Neutrophil (primary cell): Measurements from ENCODE around the gene SLC25A48.

Experiments
- H3K27ac ChIP-seq: fragments of 200-600 bp; sonication (generic); 2 replicates; pipeline ENCODE4 v1.5.1; 2016; ENCODE audit warnings: mild to moderate bottlenecking, moderate library complexity
- H3K27me3 ChIP-seq: fragments of 200-600 bp; sonication (generic); 2 replicates; pipeline ENCODE4 v1.6.0; 2016; ENCODE audit warnings: mild to moderate bottlenecking
- H3K36me3 ChIP-seq: fragments of 200-600 bp; sonication (generic); 2 replicates; pipeline ENCODE4 v1.5.1; 2017
- H3K4me1 ChIP-seq, 2 experiments: fragments of 200-600 bp in 1 of 2; sonication (generic) in 1 of 2; 1 replicate in 1 of 2; 2 replicates in 1 of 2; pipeline versions ENCODE4 v1.5.1 to v1.6.1; 2013 to 2016; ENCODE audit warnings: low read depth in 1 of 2, low read length in 1 of 2, mild to moderate bottlenecking in 1 of 2, moderate library complexity in 1 of 2; ENCODE audit not compliant: control insufficient read depth in 1 of 2, insufficient read depth in 1 of 2
- H3K4me3 ChIP-seq, 2 experiments: fragments of 200-600 bp in 1 of 2; sonication (generic) in 1 of 2; 1 replicate in 1 of 2; 2 replicates in 1 of 2; pipeline ENCODE4 v1.5.1; 2013 to 2016; ENCODE audit warnings: low read depth in 1 of 2, low read length in 1 of 2, mild to moderate bottlenecking in 1 of 2, moderate library complexity in 1 of 2
- H3K9me3 ChIP-seq: fragments of 200-600 bp; sonication (generic); 2 replicates; pipeline ENCODE4 v1.5.1; 2016
- TF ChIP-seq, protein P1 (sequence below): fragments of 200-600 bp; sonication (generic); IDR thresholded peaks from 2 replicates; pipeline ENCODE4 v1.5.1; 2016; ENCODE audit warnings: antibody characterized with exemption

SLC25A48 gene

DNA sequence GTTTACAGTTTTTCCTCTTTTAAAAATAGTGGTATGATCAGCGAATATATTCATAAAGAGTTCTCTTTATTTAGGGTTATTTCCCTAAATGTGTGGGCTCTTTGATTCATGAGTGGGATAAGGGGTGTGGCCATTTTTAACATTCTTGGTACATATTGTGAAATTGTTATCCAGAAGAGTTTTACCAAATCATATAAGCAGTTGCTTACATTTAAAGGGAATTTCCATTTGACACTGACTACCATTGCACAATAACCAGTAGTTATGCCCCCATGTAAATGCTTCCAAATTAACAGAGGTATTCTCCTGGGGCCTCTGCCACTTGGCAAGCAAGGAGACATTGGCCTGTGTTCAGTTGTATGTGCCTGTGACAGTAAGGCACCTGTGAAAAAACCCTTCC lies 27.2 kb downstream of the SLC25A48 start:
- no peak overlapping the region for H3K4me3 ChIP-seq
- no peaks in the 10 kb centered on the region for H3K9me3 ChIP-seq
- no peaks in the 10 kb centered on the region for H3K36me3 ChIP-seq
- TF ChIP-seq, protein P1, sequence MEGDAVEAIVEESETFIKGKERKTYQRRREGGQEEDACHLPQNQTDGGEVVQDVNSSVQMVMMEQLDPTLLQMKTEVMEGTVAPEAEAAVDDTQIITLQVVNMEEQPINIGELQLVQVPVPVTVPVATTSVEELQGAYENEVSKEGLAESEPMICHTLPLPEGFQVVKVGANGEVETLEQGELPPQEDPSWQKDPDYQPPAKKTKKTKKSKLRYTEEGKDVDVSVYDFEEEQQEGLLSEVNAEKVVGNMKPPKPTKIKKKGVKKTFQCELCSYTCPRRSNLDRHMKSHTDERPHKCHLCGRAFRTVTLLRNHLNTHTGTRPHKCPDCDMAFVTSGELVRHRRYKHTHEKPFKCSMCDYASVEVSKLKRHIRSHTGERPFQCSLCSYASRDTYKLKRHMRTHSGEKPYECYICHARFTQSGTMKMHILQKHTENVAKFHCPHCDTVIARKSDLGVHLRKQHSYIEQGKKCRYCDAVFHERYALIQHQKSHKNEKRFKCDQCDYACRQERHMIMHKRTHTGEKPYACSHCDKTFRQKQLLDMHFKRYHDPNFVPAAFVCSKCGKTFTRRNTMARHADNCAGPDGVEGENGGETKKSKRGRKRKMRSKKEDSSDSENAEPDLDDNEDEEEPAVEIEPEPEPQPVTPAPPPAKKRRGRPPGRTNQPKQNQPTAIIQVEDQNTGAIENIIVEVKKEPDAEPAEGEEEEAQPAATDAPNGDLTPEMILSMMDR = no peak
- H3K4me1 ChIP-seq = no peaks in the 10 kb centered on the region
- H3K27ac ChIP-seq = no peak overlapping the region
- no peaks in the 10 kb centered on the region for H3K27me3 ChIP-seq

DNA sequence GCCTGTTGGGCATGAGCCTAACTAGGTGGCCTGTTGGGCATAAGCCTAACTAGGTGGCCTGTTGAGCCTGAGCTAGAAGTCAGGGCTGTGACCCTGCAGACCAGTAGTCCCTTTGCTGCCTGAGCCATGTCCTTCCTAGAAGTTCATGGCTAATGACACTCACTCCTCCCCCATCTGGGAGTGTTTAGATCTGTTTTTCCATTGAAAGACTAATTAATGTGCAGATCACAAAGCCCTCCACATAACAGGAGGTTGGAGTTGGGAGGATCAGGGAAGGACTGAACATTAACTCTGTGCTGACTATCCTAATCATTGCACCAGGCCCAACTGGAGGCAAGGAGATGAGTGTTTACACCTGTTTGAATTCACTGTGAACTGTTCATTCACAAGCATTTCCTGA lies 27.6 kb downstream of the SLC25A48 start:
- H3K4me1 ChIP-seq = no peaks in the 10 kb centered on the region
- TF ChIP-seq, protein P1 = no peak

DNA sequence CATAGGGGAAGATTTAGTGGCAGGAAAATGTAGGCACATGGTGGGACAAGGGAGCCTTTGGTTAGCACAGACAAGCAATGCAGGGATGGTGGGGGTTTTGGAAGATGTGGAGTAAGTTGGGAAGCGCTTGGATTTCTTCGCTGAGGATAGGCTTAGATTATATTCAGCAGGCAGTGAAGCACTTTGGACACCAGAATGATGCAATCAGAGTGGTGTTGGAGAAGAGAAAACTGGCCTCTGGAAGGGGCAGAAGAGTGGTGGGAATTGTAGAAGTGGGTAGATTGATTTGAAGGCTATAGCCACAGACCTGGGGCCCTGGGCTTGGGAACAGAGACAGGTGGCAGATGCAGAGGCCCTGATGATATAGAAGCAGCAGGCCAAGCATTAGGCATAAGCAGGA lies 28.3 kb downstream of the SLC25A48 start:
- H3K36me3 ChIP-seq = no peaks in the 10 kb centered on the region
- TF ChIP-seq, protein P1 = no peak
- no peak overlapping the region for H3K4me3 ChIP-seq
- H3K4me1 ChIP-seq = no peaks in the 10 kb centered on the region
- H3K27me3 ChIP-seq = peaks cover 5% of the 10 kb centered on the region
- H3K9me3 ChIP-seq = no peaks in the 10 kb centered on the region
- no peak overlapping the region for H3K27ac ChIP-seq

More for the DNA sequence above, 27.6 kb downstream of the SLC25A48 start:
- no peak overlapping the region for H3K27ac ChIP-seq
- H3K36me3 ChIP-seq = no peaks in the 10 kb centered on the region
- no peak overlapping the region for H3K4me3 ChIP-seq
- no peaks in the 10 kb centered on the region for H3K9me3 ChIP-seq
- H3K27me3 ChIP-seq = no peaks in the 10 kb centered on the region

DNA sequence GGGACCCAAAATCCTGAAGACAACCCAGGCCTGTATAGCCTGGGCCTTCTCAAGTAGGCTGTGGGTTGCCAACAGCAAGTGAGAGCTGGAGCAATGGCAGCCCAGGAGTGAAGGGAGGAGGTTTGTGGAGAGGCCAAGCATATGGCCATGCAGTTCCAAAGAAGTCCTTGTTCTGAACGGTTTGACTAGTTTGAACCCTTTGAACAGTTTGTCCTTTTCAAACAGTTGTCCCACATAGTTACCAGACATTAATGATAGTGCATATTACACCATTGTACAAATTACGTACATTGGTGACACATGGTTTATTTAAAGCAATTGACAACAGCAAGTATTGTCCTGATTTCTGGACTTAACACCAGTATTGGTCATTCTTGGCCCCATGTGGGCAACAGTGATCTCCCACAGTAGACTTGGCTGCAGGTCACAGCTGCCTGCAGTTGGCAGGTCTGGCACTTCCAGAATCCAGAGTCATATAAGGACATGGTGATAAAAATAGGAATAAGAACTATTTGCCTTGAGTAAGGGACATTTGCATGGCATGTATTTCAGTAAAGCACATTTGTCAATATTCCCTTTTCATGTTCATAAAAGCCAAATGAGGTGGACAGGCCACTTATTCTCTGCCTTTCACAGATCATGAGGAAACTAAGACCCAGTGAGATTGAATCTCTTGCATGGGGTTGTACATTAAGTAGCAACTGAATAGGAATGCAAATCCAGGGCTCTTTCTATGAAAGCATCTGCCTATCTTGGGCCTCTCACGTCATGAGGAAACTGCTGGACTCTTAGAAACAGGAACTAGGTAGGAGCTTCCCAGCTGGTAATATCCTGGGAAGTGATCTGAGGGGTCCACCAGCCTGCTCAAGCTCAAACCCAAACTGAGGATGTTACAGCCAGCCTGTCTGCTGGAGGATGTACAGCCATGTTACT lies 30.3 kb downstream of the SLC25A48 start:
- Histone ChIP-seq H3K27me3 (peaks cover 14% of the 10 kb centered on the region), H3K4me3 (no peak overlapping the region), H3K27ac (no peak overlapping the region), H3K4me1 (no peaks in the 10 kb centered on the region), H3K36me3 (no peaks in the 10 kb centered on the region), H3K9me3 (no peaks in the 10 kb centered on the region)
- TF ChIP-seq, protein P1 = no peak

DNA sequence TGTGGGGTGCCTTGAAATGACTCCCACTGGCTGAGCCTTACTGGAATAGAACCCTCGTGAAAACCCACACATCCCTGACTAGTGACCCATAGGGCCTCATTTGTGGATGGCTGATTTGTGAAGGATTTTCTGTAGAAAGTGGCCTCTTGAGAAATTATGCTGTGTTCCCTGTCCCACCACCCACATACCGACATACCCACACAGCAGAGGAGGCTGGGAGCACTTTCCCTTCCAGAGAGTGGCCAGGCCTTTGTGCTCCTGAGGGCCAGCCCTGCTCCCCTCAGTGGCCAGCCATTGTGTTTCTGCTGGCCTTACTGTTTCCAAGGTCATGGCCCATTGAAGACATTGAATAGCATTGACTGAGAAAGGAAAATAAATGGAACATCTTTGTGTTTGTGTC lies 31.6 kb downstream of the SLC25A48 start:
- TF ChIP-seq, protein P1 = no peak
- H3K27me3 ChIP-seq = peaks cover 14% of the 10 kb centered on the region

More for the DNA sequence above, 31.6 kb downstream of the SLC25A48 start:
- Histone ChIP-seq H3K36me3 (no peaks in the 10 kb centered on the region), H3K4me3 (no peak overlapping the region), H3K4me1 (no peaks in the 10 kb centered on the region), H3K9me3 (no peaks in the 10 kb centered on the region), H3K27ac (no peak overlapping the region)
